Measurements from ENCODE around the gene PPIL1.

DNA sequence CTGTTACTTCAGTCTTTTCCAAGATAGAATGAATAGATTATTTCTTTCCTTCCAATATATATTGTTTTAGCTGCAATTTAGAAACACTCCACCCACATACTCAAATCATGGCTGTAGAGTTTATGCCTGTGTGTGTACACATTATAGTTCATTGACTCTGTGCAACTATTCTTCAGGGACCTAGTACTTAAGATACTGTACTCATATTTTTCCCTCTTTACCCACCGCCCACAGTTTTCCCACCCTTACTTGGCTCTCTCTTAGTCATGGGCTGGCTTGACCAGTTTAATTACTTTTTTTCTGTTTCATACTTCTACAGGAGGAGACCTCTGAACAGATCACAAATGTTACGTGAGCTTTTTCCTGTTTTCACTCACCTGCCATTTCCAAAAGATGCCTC lies 41.5 kb upstream of the PPIL1 start:
- TF ChIP-seq POLR2A (IDR thresholded peaks at IDR 0.05): no peak
- TF ChIP-seq, protein P1, sequence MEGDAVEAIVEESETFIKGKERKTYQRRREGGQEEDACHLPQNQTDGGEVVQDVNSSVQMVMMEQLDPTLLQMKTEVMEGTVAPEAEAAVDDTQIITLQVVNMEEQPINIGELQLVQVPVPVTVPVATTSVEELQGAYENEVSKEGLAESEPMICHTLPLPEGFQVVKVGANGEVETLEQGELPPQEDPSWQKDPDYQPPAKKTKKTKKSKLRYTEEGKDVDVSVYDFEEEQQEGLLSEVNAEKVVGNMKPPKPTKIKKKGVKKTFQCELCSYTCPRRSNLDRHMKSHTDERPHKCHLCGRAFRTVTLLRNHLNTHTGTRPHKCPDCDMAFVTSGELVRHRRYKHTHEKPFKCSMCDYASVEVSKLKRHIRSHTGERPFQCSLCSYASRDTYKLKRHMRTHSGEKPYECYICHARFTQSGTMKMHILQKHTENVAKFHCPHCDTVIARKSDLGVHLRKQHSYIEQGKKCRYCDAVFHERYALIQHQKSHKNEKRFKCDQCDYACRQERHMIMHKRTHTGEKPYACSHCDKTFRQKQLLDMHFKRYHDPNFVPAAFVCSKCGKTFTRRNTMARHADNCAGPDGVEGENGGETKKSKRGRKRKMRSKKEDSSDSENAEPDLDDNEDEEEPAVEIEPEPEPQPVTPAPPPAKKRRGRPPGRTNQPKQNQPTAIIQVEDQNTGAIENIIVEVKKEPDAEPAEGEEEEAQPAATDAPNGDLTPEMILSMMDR (IDR thresholded peaks at IDR 0.05): no peak
- no peak for TF ChIP-seq EP300 (IDR thresholded peaks at IDR 0.05)

Measured in tibial nerve (tissue), 4 donors.